A204.1 (cell line): ENCODE results near the gene ARHGAP42.

Source experiments
- FAIRE-seq: peaks from 2 replicates; lab custom pipeline; 2012; peaks lifted over from hg19 to GRCh38; lab: Jason Lieb, UNC

ARHGAP42 gene

DNA sequence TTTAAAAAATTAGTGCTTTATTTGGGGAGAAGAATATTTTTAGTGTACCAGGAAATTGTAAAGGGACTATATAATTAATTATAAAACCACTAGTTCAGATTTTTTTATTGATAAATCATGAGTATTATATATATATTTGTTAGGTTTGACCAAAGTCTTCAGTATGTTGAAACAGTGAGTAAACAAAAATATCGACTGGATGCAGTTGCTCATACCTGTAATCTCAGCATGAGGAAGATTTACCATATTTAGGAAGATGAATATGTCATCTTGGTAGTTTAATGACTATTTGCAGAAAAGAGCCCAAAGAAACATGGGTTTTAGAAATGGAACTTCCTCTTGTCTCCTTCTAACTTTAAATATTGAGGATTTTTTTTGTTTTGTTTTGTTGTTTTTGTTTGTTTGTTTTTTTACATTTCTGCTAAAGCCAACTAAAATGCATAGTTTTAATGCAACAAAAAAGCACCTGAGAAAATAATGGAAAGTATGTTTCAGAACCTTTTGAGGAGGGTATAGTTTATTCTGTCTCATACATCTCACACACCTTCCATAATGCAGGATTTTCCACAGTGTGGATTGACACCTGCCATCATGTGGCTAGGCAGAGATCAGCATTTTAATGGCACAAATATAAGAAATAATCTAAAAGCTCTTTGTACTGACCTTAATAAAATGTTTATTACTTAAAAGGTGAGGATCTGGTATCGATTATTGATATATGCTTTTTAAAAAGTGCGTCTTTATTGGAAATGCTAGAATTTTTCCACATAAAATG, 114.3 kb downstream of the ARHGAP42 start:
- FAIRE-seq: no peak

DNA sequence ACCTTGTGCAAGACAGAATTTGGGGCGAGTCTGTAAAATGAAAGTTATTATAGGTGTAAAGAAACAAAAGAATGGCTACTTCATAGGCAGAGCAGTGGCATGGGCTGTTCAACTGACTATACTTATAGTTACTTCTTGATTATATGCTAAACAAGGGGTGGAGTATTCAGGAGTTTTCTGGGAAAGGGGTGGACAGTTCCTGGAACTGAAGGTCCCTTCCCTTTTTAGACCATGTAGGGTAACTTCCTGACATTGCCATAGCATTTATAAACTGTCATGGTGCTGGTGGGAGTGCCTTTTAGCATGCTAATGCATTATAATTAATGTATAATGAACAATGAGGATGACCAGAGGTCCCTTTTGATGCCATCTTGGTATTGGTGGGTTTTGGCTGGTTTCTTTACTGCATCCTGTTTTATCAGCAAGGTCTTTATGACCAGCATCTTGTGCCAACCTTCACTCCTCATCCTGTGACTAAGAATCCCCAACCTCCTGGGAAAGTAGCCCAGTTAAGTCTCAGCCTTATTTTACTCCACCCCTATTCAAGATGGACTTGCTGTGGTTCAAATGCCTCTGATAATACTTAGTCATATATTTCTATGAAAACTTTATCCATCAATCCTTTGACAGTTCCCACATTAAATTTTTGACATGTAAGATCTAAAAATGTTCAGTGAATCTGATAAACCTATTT, 118.6 kb downstream of the ARHGAP42 start:
- no peak for FAIRE-seq

- FAIRE-seq: no peak
These were observed 119.2 kb downstream of the ARHGAP42 start for GRCh38 chr11:100806296-100806695.

DNA sequence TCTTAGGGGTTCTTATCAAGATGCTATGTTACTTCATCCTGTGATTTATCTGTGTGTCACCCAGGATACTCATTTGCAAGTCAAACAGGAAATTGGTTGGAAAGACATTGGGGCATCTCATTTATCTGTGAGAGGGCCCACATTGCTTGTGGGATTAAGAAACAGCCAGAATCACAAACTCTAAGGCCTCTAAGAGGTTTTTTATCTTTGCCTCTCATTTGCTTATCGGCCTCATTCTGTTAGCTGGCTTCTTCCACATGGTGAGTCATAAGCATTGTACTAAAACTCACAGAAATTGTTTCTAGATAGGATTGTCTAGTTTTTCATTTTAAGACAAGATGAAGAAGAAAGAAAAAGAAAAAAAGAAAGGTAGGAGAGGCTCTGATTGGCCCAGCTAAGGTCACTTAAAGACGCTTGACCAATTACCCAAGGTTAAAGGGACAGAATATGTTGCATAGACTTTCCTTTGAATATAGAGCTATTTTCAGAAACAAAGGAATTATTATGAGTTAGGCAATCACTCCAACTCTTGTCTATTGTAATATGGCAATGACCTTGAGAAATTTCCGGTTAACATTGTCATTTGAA, 121.9 kb downstream of the ARHGAP42 start:
- no peak for FAIRE-seq

GRCh38 chr11:100810146-100810545, 123.1 kb downstream of the ARHGAP42 start:
- FAIRE-seq: no peak

DNA sequence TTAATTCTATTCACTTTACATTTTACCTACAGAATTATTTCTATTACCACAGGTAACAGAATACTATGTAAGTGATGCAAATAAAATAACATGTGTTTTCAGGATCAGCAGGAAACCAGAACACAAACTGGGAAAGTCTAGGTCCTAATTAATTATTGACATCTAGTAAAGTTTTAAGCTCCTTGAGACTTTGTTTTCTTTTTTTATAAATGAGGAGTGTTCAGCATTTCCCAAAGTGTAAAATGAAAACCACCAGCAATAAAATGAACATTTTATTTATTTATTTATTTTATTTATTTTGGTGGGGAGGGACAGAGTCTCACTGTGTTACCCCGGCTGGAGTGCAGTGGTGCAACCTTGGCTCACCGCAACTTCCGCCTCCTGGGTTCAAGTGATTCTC, 123.6 kb downstream of the ARHGAP42 start:
- FAIRE-seq: no peak

DNA sequence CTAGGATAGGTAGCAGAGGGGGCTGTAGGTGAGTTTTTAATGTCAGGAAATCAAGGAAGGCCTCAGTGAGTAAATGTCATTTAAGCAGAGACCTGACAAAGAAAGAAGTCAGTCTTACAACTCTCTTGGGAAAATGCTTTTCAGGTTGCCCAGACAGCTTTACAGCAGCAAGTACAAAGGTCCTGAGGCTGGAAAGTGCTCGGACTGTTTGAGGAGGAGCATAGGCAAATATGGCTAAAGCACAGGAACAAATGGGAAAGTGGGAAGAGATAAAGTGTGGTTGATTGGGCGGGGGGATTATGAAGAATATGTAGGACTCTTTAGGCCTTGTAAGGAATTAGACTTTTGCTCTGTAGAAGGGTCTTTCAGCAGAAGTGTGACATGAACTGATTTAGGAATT, 125.4 kb downstream of the ARHGAP42 start:
- FAIRE-seq: no peak

GRCh38 chr11:100815787-100816330, 128.8 kb downstream of the ARHGAP42 start:
- no peak for FAIRE-seq

DNA sequence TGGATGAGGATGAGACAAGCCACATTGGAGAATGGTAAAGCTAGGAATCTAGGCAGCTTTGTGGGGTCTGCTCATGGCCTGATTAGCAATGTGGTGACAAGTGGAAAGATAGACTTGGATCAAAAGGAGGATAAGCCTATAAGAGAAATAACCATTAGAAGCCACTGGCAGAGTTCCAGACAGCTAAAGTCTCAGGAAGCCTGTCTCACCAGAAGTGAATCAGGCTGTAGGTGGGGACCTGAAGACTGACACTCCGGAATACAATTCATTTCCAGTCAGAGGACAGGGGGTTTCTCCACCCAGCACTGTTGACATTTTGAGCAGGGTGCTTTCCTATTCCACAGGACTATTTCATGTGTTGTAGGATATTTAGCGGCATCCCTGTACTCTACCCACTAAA, 129.7 kb downstream of the ARHGAP42 start:
- FAIRE-seq: no peak

GRCh38 chr11:100817620-100818019, 130.5 kb downstream of the ARHGAP42 start:
- no peak for FAIRE-seq

GRCh38 chr11:100820621-100821020, 133.5 kb downstream of the ARHGAP42 start:
- no peak for FAIRE-seq

- no peak for FAIRE-seq
These were observed 134.1 kb downstream of the ARHGAP42 start for GRCh38 chr11:100821198-100821597.

DNA sequence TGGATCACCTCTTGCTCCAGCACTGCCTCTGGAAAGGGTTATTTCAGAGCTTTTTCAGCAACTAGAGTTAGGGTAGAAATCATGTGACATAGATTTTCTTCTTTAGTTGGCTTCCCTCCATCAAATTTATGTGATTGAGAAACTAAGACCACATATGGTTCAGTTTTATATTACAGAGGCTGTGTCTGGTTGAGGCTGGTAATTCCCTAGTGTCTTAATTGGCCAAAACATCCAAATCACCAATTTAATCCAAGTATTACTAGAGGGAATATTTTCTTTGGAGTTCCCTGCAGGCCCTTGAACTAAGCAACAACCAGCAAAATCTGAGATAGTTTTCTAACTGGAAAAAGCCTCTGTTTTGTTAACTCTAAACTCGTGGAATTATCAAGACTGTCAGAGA, 136.3 kb downstream of the ARHGAP42 start:
- FAIRE-seq: no peak

DNA sequence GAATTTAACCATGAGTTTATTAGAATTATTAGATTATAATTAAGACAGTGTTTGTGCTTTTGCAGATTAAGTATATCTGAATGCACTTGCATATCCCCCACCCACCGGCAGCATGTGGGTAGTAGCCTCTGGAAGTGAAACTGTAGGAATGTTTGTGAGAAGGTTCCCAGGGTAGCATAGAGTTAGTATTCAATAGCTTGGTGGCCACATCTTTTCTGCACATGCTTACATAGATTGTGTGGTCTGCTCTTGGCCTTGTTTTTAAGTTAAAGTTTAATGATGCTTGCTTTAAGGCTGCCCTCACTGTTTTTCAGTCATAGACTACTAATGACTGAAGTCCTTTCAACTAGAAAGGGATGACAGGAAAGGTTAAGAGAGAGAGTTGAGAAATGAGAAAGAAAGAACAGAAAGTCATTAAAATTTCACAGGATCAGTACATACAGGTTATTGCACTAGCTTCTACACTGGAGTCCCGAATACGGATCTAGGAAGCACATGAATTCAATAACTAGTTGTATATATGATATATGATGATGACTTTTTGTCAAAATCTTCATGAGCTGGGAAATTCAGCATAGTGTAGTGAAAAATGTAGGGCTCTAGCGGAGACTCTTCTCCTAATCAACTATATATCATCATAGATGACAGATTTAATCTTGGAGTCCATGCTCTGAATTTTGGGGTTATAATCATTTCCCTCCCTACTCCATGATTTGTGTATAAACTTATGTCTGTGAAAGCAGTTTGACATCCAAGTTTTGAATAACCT, 137.1 kb downstream of the ARHGAP42 start:
- FAIRE-seq: no peak

- no peak for FAIRE-seq
These were observed 138.5 kb downstream of the ARHGAP42 start for GRCh38 chr11:100825626-100826025.

GRCh38 chr11:100827934-100828661, 141.0 kb downstream of the ARHGAP42 start:
- FAIRE-seq: no peak

GRCh38 chr11:100830274-100830673, 143.2 kb downstream of the ARHGAP42 start:
- FAIRE-seq: no peak

DNA sequence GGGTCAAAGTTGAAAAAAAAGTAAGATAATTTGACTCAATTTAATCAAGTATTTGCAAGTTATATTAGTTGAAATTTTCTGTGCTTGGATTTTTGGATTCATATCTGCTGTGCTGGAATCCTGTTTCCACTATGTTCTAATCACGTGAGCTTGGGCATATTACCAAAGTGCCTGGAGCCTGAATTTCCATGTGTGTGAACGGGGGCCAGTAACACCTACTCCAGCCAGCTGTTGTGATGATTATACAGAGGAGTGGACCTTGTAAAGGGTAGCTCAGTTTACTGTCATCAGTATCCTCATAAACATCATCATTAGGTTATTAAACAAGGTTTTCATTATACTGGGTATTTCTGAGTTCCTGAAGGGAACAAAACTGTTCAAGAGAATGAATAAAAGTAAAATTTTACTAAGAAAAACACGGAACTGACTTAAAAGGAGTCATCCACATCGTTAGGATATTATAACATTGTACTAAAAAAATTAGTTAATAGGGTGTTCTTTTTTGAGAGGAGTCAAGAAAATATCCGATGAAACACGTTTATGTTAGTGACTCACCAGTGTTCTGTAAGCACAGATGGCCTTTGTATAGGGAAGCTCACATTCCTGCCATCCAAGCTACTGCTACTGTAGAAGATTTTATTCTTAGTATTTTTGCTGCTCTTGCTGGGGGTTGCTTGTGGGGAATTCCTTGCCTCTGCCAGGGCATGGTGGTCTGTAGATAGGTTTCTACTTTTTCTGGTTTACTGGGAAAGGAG, 144.1 kb downstream of the ARHGAP42 start:
- FAIRE-seq: no peak

DNA sequence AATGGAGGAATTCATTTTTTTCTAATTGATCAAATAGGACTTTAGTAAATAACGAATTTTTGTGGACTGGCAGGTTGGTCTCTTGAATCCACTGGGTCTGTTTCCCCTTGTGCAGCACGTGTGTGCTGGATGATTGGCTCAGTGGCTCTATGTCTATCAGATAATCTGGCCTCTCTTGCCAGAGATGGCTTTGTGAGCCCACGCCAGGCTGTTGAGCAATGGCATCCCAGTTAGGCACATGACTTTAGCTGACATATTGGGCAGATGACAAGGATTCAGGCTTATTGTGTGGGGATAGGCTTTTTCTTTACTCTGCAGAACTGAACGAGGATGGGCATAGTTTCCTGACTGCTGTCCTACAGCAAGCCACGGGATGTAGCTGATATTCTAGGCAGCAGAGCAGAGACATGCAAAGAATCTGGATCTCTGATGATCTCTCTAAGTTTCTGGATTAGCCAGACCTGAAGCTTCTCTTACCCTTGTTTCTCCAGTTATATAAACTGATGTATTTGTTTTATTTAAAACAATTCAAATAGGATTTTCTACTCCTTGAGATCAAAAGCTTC, 144.9 kb downstream of the ARHGAP42 start:
- no peak for FAIRE-seq

DNA sequence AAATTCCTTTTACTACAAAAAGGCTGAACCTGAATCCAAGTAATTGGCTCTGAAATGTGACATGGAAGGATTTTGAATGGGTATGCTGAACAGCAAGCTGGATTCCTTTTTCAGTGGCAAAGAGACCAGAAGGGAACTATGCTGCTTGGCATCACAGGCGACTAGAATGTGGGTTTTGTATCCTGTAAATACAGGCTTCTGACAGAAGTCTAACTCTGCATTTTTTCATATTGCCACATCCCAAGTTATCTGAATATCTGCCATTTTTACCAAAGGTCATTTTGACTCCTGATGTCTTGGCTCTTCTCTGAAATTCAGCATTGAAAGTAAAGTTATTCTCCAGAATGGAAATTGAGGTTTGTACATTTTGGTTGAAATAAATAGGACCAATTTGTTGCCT, 145.7 kb downstream of the ARHGAP42 start:
- FAIRE-seq: no peak

GRCh38 chr11:100833276-100833675, 146.2 kb downstream of the ARHGAP42 start:
- FAIRE-seq: no peak
